Measurements from ENCODE around the gene PRKCB. TPM values are rescaled to one million over a fixed set of nuclear protein-coding genes. Genes with fewer than 3 reads are reported as not detected.

PRKCB gene
- polyA plus RNA-seq, 5 donors = 45.5 to 65.5 (median 56.3) TPM

DNA sequence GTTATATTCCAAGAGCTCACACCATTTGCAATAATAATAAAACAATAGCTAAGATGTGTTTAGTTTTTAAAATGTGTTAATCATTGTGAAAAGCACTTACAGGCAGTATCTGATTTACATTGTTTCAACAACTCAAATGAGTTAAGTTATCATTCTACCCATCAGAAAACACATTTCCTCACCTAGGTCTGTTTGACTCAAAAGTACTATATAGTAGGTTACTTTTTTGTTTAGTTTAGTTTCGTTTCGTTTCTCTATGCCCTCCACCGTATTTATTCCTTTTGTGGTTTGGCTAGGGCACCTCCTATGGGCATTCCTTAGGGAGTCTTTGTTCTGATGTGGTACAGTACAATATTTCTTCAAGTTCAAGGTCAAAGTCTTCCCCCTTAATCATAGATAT, 201.6 kb downstream of the PRKCB start:
- no peak for DNase-seq

DNA sequence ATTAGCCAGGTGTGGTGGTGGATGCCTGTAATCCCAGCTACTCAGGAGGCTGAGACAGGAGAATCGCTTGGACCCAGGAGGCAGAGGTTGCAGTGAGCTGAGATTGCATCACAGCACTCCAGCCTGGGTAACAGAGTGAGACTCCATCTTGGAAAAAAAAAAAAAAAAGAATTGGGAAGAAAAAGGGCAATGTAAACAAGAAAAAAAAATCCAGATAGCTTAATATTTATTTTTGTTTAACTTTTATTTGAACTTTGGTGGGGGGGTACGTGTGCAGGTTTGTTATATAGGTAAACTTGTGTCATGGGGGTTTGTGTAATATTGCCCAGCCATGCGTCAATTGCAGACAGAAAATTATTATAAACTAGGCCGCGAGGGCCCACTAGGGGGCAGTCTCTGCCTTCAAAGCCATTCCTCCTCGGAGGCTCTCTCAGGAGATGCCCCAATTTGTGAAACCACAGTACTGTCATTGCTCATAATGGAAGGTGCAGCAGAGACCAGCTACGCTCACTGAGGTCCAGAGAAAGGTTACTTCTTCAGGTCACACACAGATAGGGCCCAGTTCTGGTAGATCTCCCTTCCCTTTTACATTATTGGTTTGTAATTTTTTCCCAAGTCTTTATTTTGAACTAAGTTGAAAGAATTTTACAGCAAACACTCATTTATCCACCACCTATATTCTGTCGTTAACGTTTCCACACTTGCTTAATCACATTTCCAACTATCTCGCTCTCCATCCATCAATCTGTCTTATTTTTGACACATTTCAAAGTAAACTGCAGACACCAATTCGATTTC, 206.2 kb downstream of the PRKCB start:
- DNase-seq = peak; percentile 32 to 55

DNA sequence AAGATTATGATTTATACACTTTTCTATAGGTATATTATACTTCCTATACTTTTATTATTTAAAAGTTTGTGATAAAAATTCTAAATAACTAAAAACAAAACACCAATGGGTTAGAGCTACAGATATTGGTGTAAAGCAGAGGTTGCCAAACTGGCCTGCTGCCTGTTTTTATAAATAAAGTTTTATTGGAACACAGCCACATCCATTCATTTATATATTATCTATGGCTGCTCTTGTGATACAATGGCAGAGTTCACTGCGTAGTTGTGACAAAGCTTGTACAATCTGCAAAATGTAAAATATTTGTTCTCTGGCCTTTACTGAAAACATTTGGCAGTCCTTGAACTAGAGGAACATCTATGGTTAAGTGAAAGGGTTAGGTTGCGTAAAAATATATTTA, 208.7 kb downstream of the PRKCB start:
- no peak for DNase-seq

DNA sequence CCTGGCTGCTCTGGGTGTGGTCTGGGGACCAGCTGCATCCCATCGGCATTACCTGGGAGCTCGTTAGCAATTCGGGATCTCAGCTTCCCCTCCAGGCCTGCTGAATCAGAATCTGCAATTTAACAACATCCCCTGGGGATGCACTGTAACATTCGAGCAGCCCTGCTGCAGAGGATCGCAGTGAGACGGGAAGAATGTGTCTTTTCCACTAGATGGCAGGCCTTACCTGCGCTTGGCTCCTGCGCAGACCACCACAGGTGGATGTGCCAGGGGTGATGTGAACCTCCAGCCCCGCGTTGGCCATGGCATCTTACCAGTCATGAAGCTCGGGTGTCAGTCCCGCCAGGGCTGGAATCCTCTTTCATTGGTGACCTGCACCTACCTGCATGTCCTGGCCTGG, 209.9 kb downstream of the PRKCB start:
- DNase-seq = no peak

DNA sequence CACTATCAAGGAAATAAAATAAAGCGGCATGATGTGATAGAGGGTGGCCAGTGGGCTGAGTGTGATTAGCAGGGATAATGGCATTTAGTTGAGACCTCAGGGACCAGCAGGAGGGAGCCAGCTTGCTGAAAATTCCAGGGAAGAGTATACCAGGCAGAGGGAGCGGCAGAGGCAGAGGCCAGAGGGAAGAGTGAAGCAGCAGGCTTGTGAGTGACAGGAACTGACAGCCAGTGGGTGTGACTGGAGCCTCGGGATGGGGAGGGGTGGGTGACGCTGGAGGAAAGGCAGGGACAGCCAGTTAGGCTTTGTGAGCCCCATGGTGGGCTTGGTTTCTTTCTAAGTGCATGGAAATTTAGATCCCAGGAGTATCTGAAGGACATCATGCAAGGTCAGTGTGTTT, 210.7 kb downstream of the PRKCB start:
- DNase-seq = no peak

DNA sequence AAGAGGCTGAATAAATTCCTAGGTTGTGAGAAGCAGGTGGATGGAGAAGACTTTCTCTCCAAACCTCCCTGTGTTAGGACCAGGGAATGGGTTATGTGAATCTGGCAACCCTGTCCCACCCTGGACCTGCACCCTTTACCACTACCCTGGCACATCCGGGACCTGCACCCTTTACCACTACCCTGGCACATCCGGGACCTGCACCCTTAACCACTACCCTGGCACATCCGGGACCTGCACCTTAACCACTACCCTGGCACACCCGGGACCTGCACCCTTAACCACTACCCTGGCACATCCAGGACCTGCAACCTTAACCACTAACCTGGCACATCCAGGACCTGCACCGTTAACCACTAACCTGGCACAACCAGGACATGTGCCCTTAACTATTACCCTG, 213.3 kb downstream of the PRKCB start:
- DNase-seq = no peak

DNA sequence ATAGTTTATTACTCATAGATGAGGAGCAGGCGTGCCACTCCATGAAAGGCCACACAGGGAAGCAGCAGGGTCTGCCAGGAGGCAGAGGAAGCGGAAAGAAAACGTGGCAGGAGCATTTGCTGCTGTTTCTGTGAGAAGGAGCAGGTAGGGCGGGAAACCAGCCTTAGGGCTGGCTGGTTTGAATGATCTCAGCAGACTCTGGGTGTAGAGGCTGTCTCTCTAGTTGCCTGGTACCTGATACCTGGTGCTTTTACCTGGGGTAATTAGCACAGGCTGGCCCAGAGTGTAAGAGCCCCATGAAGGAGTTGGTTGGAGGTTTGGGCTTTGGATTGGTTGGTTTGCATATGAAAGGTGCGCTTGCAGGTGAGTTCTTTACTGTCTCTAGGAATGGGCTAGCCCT, 215.3 kb downstream of the PRKCB start:
- DNase-seq = no peak

DNA sequence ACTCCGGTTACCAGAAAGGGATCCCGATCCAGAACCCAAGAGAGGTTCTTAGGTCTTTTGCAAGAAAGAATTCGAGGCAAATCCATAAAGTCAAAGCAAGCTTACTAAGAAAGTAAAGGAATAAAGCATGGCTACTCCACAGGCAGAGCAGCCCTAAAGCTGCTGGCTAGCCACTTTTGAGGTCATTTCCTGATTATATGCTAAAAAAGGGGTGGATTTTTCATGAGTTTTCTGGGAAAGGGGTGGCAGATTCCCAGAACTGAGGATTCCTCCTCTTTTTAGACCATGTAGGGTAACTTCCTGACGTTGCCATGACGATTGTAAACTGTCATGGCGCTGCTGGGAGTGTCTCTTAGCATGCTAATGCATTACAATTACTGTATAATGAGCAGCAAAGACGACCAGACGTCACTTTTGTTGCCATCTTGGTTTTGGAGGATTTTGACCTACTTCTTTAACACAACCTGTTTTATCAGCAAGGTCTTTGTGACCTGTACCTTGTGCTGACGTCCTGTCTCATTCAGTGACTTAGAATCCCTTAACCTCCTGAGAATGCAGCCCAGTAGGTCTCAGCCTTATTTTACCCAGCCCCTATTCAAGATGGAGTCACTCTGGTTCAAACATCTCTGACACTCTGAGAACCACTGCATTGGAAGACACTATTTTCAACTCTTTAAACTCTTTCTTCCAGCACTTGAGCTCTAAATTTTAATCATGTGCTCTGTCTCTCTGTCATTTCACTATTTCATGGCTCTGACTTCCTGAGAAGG, 216.7 kb downstream of the PRKCB start:
- DNase-seq = no peak

DNA sequence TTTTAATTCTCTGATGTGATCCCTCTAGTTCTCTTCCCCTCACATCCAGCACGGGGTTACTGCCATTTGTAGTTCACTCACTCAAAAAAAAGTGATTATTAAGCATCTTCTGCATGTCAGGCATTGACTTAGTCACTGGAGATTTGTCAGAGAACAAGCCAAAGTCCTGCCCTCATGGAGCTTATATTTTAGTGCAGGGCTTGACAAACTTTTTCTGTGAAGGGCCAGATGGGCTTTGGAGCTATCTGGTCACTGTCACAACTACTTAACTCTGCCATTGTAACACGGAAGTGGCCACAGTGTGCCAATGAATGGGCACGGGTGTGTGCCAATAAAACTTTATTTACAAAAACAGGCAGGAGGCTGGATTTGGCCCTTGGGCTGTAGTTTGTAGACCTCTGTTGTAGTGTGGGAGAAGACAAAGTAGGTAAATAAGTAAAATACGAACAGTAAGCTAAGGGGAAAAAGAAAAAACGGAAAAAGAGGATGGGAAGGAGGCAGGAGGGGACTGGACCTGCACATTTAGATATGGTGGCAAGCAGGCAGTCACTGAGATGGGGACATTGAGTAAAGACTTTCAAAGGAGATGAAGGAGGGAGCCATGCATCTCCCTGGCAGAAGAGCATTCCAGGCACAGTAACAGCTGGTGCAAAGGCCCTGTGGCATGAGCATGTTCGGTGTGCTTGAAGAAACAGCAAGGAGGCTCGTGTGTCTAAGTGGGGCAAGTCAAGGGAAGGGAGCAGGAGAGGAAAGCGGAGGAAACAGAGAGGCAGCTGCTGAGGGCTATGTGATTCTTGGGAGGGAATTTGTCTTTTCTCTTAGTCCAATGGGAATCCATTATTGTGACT, 217.5 kb downstream of the PRKCB start:
- no peak for DNase-seq

DNA sequence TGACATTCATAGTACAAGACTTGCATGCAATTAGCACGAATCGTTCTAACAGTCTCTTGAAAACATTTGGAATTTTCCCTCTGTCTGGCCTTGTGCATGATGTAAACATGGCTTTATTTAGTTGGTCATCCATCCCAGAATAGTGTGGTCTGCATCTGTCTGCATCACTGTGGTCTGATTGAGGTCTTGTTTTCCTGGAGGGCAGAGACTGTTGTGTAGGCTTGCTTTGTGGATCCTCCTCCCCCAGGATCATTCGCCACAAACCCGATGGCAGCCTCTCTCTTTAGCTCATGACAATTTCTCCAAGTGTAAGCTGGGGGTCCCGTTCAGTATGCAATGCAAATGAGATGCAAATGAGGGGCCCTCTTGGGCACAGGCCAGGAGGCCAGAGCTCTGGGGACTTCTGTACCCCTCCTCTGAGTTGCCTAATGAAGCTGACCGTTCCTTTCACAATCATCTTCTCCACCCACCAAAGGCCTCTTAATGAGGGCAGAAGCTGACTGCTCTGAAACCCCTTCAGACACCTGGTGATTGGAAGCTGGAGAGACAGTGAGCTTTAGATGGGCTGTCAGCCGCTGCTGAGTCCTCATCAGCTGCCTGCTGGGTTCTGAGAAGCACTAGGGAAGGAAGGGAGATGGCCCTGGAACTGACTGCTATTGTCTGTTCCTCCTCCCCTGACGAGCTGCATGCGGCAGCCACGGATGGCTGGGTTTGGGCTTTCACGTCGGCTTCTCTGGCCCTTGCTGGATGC, 219.1 kb downstream of the PRKCB start:
- DNase-seq = no peak

DNA sequence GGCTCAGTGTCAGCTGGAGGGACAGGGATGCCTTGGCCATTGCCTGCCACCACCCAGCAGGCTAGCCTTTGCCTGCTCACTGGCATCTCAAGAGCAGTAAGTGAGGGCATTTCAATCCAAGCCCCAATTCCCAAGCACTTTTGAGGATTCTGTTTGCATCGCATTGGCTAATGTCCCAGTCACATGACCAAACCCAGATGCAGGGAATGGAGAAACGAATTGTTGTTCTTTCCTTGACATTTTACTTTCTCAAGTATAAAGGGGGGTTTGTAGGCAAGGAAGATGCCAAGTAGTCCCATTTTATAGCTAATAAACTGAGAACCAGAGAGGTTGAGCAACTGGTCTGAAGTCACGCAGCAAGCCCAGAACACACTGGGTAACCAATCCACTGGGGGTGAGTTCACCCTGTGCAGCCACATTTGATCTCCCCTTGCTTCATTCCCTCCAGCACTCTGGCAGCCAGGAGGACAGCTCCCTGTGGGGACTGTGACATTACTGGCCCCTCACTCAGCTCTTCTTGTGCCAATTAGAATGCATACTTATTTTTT, 226.6 kb downstream of the PRKCB start:
- DNase-seq = no peak

DNA sequence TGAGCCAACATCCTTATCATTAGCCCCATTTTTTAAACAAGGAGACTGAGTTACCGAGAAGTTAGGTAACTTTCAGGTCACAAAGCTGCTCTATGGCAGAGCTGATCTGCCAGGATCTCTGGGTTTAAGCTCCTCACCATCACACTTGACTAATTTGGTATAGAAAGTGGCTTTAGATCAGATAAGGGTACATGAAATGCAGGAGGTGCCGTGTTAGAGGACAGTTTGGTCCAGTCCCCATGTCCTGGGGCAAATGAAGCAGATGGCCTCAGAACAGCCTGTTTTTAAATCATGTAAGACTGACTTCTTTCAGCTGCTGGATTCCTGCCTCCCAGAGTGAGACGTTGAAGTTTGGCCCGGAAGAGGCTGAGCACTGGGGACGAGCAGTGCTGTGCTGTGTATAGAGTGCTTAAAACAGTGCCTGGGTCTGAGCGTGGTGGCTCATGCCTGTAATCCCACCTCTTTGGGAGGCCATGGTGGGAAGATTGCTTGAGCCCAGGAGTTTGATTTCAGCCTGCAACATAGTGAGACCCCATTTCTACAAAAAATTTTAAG, 233.3 kb downstream of the PRKCB start:
- no peak for DNase-seq

DNA sequence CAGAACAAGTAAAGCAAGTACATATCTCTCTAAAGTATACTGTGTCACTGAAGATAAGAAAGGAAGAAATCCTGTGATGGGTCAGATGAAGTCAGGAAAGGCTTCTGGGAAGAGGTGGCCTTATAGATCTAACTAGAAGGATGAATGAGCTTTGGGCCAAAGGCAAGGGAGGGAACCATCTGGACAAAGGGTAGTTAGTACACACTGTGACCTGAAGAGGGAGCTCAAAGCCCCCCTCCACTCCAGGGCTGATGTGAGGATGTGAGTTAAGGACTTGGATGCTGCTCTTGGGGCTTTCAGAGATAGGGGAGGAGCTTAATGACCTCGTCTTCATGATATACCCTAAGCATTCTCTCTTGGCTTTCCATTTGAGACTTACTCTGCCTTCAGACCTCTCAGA, 235.1 kb downstream of the PRKCB start:
- DNase-seq = no peak

DNA sequence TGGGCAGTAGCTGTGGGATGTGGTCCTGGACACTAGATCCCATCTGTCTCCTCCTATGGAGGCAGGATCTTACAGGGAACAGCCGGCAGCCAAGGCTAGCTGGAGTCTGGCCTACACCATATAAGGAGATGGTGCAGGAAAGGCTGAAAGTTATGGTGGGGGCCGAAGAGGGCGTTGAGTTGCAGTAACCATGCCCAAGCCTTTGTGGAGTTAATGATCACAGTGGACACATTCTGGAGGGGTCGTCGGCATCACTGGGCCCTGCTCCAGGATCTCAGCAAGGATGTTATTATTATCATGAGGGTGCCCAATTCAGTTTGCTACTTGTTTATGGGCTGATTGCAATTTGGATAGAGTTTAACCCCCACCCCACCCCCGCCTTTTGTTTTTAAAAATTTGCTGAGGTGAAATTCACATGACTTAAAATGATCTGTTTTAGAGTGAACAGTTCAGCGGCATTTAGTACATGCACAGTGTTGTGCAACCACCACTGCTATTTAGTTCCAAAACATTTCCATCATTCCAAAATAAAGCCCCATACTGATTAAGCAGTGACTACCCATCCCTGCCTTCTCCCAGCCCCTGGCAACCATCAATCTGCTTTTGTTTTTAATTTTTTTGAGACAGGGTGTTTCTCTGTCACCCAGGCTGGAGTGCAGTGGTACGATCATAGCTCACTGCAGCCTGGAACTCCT, 236.0 kb downstream of the PRKCB start:
- peak; percentile 38 to 42 for DNase-seq

DNA sequence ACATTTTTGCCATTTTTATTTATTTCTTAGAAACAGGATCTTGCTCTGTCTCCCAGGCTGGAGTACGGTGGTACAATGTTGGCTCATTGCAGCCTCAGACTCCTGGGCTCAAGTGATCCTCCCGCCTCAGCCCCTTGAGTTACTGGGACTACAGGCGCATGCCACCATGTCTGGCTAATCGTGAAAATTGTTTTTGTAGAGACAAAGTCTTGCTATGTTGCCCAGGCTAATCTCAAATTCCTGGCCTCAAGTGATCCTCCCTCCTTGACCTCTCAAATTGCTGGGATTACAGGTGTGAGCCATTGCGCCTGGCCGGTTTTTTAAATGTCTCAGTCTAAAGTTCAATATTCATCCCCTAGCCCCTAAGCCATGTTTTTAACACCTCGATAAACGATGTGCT, 237.5 kb downstream of the PRKCB start:
- DNase-seq = no peak

DNA sequence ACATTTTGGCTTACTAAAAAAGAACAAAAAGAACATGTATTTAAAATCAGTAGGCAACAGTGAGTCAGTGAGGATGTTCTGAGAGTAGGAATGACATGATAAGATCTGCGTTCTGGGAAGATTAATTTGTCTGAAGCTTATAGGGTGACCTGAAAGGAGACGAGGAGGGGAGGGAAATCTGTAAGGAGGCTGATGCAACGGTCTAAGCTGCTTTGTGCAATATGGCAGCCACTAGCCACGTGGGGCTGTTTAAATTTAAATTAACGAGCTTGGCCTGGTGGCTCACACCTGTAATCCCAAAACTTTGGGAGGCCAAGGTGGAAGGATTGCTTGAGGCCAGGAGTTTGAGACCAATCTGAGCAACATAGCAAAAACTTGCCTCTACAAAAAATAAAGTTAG, 238.8 kb downstream of the PRKCB start:
- DNase-seq = no peak

DNA sequence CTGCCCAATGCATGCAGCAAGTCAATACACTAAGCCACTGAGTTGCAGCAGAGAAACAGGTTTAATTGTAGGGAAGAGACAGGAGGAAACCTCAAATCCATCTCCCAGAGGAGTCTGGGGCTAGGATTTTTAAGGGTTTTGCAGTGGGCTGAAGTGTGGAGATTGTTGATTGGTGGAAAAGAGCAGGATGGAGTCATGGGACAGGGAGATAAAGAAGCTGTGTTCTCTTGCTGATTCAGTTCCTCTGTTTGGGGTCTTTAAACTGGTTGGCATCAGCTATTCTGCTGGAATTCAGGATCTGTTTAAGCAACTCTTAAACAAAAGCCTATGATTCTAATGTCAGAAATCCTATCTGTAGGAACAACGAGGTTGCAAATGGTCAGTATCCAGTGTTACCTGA, 239.5 kb downstream of the PRKCB start:
- no peak for DNase-seq

DNA sequence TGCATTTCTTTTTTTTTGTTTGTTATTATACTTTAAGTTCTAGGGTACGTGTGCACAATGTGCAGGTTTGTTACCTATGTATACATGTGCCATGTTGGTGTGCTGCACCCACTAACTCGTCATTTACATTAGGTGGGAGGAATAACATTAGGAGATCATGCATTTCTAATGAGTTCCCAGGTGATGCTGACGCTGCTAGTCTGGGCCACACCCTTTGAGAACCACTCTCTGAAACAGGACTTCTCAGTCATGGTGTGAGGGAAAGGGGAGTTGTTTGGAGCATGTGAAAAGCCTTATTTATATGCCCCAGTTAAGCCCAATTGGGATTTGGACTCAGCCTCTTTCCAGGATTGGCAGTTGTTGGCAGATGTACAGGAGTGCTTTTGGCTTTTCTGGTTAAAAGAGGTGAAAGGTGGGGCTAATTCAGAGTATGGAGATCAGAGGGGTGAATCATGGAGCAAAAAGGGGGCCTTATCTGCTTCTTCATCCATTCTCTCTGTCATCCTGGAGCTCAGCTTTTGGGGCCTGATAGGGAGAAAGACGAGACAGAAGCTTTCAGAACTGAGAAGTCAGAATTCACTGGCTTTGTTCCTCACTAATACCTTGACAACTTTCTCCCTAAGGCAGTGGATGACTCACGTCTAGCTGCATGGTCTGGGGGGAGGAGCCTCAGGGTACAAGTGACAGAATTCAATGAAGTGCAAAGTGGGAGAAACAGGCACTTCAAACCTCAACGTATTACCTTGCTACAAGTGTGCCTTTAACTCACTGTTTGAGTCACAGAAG, 240.3 kb downstream of the PRKCB start:
- DNase-seq = no peak

DNA sequence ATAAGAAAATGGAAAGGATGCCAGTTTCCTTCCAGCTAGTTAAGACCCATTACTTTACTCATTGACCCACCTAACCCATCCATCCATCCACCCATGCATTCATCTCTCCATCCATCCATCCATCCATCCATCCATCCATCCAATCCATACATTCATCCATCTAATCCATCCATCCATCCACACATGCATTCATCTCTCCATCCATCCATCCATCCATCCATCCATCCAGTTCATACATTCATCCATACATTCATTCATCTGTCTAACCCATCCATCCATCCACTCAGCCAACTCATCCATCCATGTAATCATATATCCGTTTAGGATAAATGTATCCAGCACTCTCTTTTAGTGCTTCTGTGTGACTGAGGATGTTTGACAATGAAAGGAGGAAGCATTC, 241.5 kb downstream of the PRKCB start:
- no peak for DNase-seq

DNA sequence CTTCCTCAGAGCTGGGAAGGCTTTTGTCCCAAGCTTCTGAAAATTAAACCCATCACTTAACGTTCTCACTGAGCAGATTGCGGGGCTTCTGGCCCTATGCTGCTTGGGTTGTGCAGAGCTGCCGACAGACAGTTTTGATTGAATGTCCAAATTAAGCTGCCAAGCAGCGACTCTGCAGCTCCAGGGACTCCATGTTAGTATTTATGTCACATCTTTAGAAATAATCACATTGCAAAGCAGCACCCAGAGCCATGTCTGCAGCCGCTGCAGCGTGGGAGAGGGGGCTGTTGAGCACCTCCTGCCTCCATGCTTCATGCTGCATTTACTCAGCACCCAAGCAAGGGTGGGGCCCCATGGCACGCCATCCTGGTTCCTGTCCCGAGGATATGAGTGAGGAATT, 242.2 kb downstream of the PRKCB start:
- DNase-seq = no peak

Measured in right lung (tissue), 5 donors.